SK-N-SH (cell line): Measurements from ENCODE around the gene RNF212. TPM values are rescaled to one million over a fixed set of nuclear protein-coding genes. Genes with fewer than 3 reads are reported as not detected.

ENCODE experiments used
- CTCF ChIA-PET: fragments of 300-600, 350-600 bp; formaldehyde crosslinking; extraction: SDS; loops from one replicate; lab custom pipeline; 2021; lab: Yijun Ruan, JAX
- POLR2A ChIA-PET: fragments of 350-600 bp; sonication (Branson Sonifier 250); formaldehyde crosslinking; extraction: SDS; loops from one replicate; lab custom pipeline; 2020; ENCODE audit warnings: antibody characterized with exemption, inconsistent platforms; lab: Yijun Ruan, JAX
- DNase-seq: peaks from one replicate; pipeline ENCODE4 v3.0.0; 2012
- H2AFZ ChIP-seq: fragments of 200-600 bp; sonication (generic); 2 replicates; pipeline ENCODE4 v1.8.1; 2016; ENCODE audit warnings: antibody characterized with exemption, mild to moderate bottlenecking, low read depth
- H3F3A ChIP-seq: fragments of 200-600 bp; sonication (generic); replicated peaks from 2 replicates; pipeline ENCODE3; 2016; ENCODE audit warnings: antibody characterized with exemption, mild to moderate bottlenecking; ENCODE audit not compliant: insufficient read depth
- H3K27ac ChIP-seq, 2 experiments: fragments of 200-500 bp in 1 of 2; fragments of 200-600 bp in 1 of 2; sonication (Bioruptor generic) in 1 of 2; sonication (generic), shearing (Covaris generic) in 1 of 2; 2 replicates each; pipeline versions ENCODE4 v1.5.1 to v1.6.1; 2014 to 2016; ENCODE audit warnings: low read depth in 2 of 2, inconsistent platforms in 1 of 2, low read length in 1 of 2, mild to moderate bottlenecking in 1 of 2, mixed read lengths in 1 of 2
- H3K27me3 ChIP-seq: fragments of 200-600 bp; sonication (generic), shearing (Covaris generic); 2 replicates; pipeline ENCODE4 v1.6.1; 2016; ENCODE audit warnings: mixed run types; ENCODE audit not compliant: insufficient read depth
- H3K36me3 ChIP-seq, 2 experiments: fragments of 200-500 bp in 1 of 2; fragments of 200-600 bp in 1 of 2; sonication (Bioruptor generic) in 1 of 2; sonication (generic) in 1 of 2; replicated peaks in 1 of 2; 2 replicates each; pipeline versions ENCODE3 to v1.5.1; 2014 to 2016; ENCODE audit warnings: low read length in 1 of 2, mild to moderate bottlenecking in 1 of 2; ENCODE audit not compliant: insufficient read depth in 2 of 2, control insufficient read depth in 1 of 2
- H3K4me1 ChIP-seq, 2 experiments: fragments of 200-500 bp in 1 of 2; fragments of 200-600 bp in 1 of 2; sonication (Bioruptor generic) in 1 of 2; sonication (generic), shearing (Covaris generic) in 1 of 2; 2 replicates each; pipeline versions ENCODE4 v1.5.1 to v1.6.1; 2014 to 2016; ENCODE audit warnings: low read depth in 1 of 2, low read length in 1 of 2, mixed run types in 1 of 2; ENCODE audit not compliant: insufficient read depth in 2 of 2, control insufficient read depth in 1 of 2
- H3K4me2 ChIP-seq: fragments of 200-600 bp; sonication (generic), shearing (Covaris generic); 2 replicates; pipeline ENCODE4 v1.6.1; 2017; ENCODE audit warnings: mixed run types
- H3K4me3 ChIP-seq, 2 experiments: fragments of 200-500 bp in 1 of 2; fragments of 200-600 bp in 1 of 2; sonication (Bioruptor generic) in 1 of 2; sonication (generic), shearing (Covaris generic) in 1 of 2; 2 replicates each; pipeline versions ENCODE4 v1.5.1 to v1.8.1; 2014 to 2016; ENCODE audit warnings: low read depth in 2 of 2, inconsistent platforms in 1 of 2, low read length in 1 of 2, mild to moderate bottlenecking in 1 of 2, mixed read lengths in 1 of 2, moderate library complexity in 1 of 2
- H3K79me2 ChIP-seq: fragments of 200-600 bp; sonication (generic); 2 replicates; pipeline ENCODE4 v1.8.1; 2017; ENCODE audit warnings: mild to moderate bottlenecking; ENCODE audit not compliant: insufficient read depth
- H3K9ac ChIP-seq: fragments of 200-600 bp; sonication (generic); 2 replicates; pipeline ENCODE4 v1.6.1; 2017; ENCODE audit warnings: mixed run types
- H3K9me2 ChIP-seq: fragments of 200-600 bp; sonication (generic); 2 replicates; pipeline ENCODE4 v1.6.1; 2017; ENCODE audit warnings: mixed run types
- H3K9me3 ChIP-seq: fragments of 200-600 bp; sonication (generic); 2 replicates; pipeline ENCODE4 v1.6.1; 2017; ENCODE audit warnings: mixed run types, mild to moderate bottlenecking, moderate library complexity
- H4K20me1 ChIP-seq: fragments of 200-600 bp; sonication (generic); 2 replicates; pipeline ENCODE4 v1.6.1; 2017; ENCODE audit warnings: mild to moderate bottlenecking, mixed run types; ENCODE audit not compliant: insufficient read depth
- CHD2 ChIP-seq: fragments of 150-350 bp; IDR thresholded peaks from 2 replicates; pipeline ENCODE4 v1.6.1; 2018; ENCODE audit warnings: low read length; ENCODE audit not compliant: partially characterized antibody
- CTCF ChIP-seq: fragments of 200-600 bp; sonication (generic); IDR thresholded peaks from 2 replicates; pipeline ENCODE4 v1.6.1; 2017; ENCODE audit warnings: antibody characterized with exemption, mild to moderate bottlenecking, moderate library complexity
- FOXM1 ChIP-seq: IDR thresholded peaks from 2 replicates; pipeline ENCODE4 v1.4.0; 2012; ENCODE audit warnings: low read depth, mild to moderate bottlenecking
- GATA2 ChIP-seq: sonication (generic); formaldehyde crosslinking; IDR thresholded peaks from 2 replicates; pipeline ENCODE4 v1.5.0; 2020; ENCODE audit warnings: mild to moderate bottlenecking, missing genetic modification reagents
- MXI1 ChIP-seq: IDR thresholded peaks from 2 replicates; pipeline ENCODE4 v1.6.1; 2012; ENCODE audit warnings: mild to moderate bottlenecking, low read depth, low read length, improper control_type of control experiment
- RFX5 ChIP-seq: IDR thresholded peaks from 2 replicates; pipeline ENCODE4 v1.6.1; 2012; ENCODE audit warnings: mild to moderate bottlenecking, improper control_type of control experiment, low read length
- SIN3A ChIP-seq: IDR thresholded peaks from 2 replicates; pipeline ENCODE4 v1.6.1; 2012; ENCODE audit warnings: low read depth, mild to moderate bottlenecking, low read length, moderate library complexity, borderline replicate concordance
- TAF1 ChIP-seq: IDR thresholded peaks from 2 replicates; pipeline ENCODE4 v1.6.1; 2012; ENCODE audit warnings: low read depth, mild to moderate bottlenecking, low read length, moderate library complexity, borderline replicate concordance
- TCF12 ChIP-seq: IDR thresholded peaks from 2 replicates; pipeline ENCODE4 v1.4.0; 2012
- USF2 ChIP-seq: fragments of 150-350 bp; IDR thresholded peaks from 2 replicates; pipeline ENCODE4 v1.6.1; 2017; ENCODE audit warnings: antibody characterized with exemption, low read length, low read depth, borderline replicate concordance
- WGBS: methylation state at CpG from one replicate; pipeline ENCODE4 v1.1.6; 2017; ENCODE audit warnings: low lambda C conversion rate; 5-methylcytosine and 5-hydroxymethylcytosine counted together
- polyA plus RNA-seq, 3 experiments: library from polyadenylated mRNA; depleted of rRNA; stranded (reverse); fragments of >200 nt; gene quantifications; 2 replicates each; pipeline ENCODE4 v1.2.3, GENCODE V29; 2012
- TF ChIP-seq, protein P1 (sequence below): fragments of 150-350 bp; IDR thresholded peaks from 2 replicates; pipeline ENCODE4 v1.6.1; 2016; ENCODE audit warnings: mild to moderate bottlenecking, low read depth, low read length
- TF ChIP-seq, protein P2 (sequence below): IDR thresholded peaks from 2 replicates; pipeline ENCODE4; 2012
- TF ChIP-seq, protein P3 (sequence below): IDR thresholded peaks from 2 replicates; pipeline ENCODE4 v1.4.0; 2012; ENCODE audit warnings: low read depth

The RNF212 gene
- polyA plus RNA-seq, 1 of the 3 experiments (the other 2 are of a cell fraction) = 7.0 TPM

GRCh38 chr4:1043651-1044468, 69.5 kb downstream of the RNF212 start (continued):
- TF ChIP-seq CHD2 = no peak
- TF ChIP-seq CTCF = no peak
- no peak for TF ChIP-seq MXI1
- 0 out of 2 replicates have a peak, but pooled peaks have one; percentile 14 for TF ChIP-seq TAF1
- TF ChIP-seq TCF12 = peak; percentile 86
- TF ChIP-seq FOXM1 = no peak
- peak; percentile 64; the same call in 1 of the 2 replicates for TF ChIP-seq SIN3A
- TF ChIP-seq GATA2 (CRISPR knock-in tag) = no peak
- TF ChIP-seq, protein P1, sequence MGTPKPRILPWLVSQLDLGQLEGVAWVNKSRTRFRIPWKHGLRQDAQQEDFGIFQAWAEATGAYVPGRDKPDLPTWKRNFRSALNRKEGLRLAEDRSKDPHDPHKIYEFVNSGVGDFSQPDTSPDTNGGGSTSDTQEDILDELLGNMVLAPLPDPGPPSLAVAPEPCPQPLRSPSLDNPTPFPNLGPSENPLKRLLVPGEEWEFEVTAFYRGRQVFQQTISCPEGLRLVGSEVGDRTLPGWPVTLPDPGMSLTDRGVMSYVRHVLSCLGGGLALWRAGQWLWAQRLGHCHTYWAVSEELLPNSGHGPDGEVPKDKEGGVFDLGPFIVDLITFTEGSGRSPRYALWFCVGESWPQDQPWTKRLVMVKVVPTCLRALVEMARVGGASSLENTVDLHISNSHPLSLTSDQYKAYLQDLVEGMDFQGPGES = no peak

DNA sequence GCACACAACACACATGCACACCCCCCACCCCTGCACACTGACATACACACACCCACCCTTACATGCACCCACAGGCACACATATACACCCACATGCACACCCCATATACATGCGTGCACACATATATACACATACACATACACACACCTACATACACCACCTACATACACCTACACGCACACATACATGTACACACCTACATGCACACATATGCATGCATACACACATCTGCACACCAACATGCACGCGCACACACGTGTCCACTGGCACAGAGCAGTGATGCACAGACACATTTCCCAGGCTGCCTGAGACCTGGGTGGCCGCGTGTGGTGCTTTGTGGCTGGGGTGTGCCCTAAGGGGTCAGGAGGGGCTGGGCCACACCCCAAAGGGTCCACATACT, 70.2 kb downstream of the RNF212 start:
- Histone ChIP-seq H3K4me2 (peak overlapping the region; percentile 69), H3K27me3 (peaks cover 9% of the 10 kb centered on the region; the same call in 1 of the 2 replicates), H4K20me1 (no peaks in the 10 kb centered on the region), H3K9ac (no peak overlapping the region), H3K4me3 (no peak overlapping the region), H3K9me2 (no peaks in the 10 kb centered on the region), H3K36me3 (no peaks in the 10 kb centered on the region), H3K27ac (peak overlapping the region in 1 of 2 experiments; percentile 80; a peak in 2 of 4 replicates), H3K9me3 (no peaks in the 10 kb centered on the region), H3F3A (peaks cover 20% of the 10 kb centered on the region), H3K79me2 (no peaks in the 10 kb centered on the region), H3K4me1 (peaks cover 3 to 34% of the 10 kb centered on the region in 2 experiments; a peak in 3 of 4 replicates), H2AFZ (no peak overlapping the region)
- no peak for DNase-seq
- TF ChIP-seq, protein P2, sequence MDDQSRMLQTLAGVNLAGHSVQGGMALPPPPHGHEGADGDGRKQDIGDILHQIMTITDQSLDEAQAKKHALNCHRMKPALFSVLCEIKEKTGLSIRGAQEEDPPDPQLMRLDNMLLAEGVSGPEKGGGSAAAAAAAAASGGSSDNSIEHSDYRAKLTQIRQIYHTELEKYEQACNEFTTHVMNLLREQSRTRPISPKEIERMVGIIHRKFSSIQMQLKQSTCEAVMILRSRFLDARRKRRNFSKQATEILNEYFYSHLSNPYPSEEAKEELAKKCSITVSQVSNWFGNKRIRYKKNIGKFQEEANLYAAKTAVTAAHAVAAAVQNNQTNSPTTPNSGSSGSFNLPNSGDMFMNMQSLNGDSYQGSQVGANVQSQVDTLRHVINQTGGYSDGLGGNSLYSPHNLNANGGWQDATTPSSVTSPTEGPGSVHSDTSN = no peak
- TF ChIP-seq USF2 (no peak), RFX5 (no peak), CHD2 (no peak)
- TF ChIP-seq, protein P3, sequence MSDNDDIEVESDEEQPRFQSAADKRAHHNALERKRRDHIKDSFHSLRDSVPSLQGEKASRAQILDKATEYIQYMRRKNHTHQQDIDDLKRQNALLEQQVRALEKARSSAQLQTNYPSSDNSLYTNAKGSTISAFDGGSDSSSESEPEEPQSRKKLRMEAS = no peak
- POLR2A ChIA-PET = no interaction called here
- 54% methylated on average over 7 of the region's 7 CpGs for WGBS
- CTCF ChIA-PET = interaction anchor here (0.5 kb wide), 1 partner anchor 115 kb away, joined by 4 read pairs; no protein-coding TSS in a partner anchor
